ENCODE data around the gene ATP6V0A4. TPM values are rescaled to one million over a fixed set of nuclear protein-coding genes. Genes with fewer than 3 reads are reported as not detected.

ATP6V0A4 gene
- total and polyA plus RNA-seq, 2 of the 13 experiments (the other 11 are each of a cell fraction or from before 2014, with no cell fraction given): 0.24 to 0.25 TPM

- TF ChIP-seq ZBTB43 (CRISPR knock-in tag; conservative IDR thresholded peaks at IDR 0.05) (0 out of 2 replicates have a peak, but pooled peaks have one; percentile 43), GABPB1 (CRISPR knock-in tag; IDR thresholded peaks at IDR 0.05) (peak; percentile 49), ZBTB38 (CRISPR knock-in tag; IDR thresholded peaks at IDR 0.05) (0 out of 2 replicates have a peak, but pooled peaks have one; percentile 48), MAX (IDR thresholded peaks at IDR 0.05) (peak; percentile 81), SMAD1 (CRISPR knock-in tag; IDR thresholded peaks at IDR 0.05; ENCODE audit: borderline replicate concordance, low read depth) (no peak), HOMEZ (CRISPR knock-in tag; IDR thresholded peaks at IDR 0.05; ENCODE audit: low read depth) (0 out of 2 replicates have a peak, but pooled peaks have one; percentile 22), ZBTB33 (CRISPR knock-in tag; IDR thresholded peaks at IDR 0.05) (no peak), HNRNPL (IDR thresholded peaks at IDR 0.05; ENCODE audit: low read depth, low read length) (peak; percentile 93), ZFP90 (CRISPR knock-in tag; IDR thresholded peaks at IDR 0.05; ENCODE audit: borderline replicate concordance) (peak; percentile 78; the same call in 1 of the 2 replicates), ZNF280D (CRISPR knock-in tag; IDR thresholded peaks at IDR 0.05) (no peak), PLSCR1 (CRISPR knock-in tag; IDR thresholded peaks at IDR 0.05; ENCODE audit: borderline replicate concordance) (no peak), CTCF (CRISPR knock-in tag; IDR thresholded peaks at IDR 0.05) (no peak), SMARCC2 (IDR thresholded peaks at IDR 0.05) (no peak), HMGXB4 (CRISPR knock-in tag; IDR thresholded peaks at IDR 0.05; ENCODE audit: borderline replicate concordance in 1 of 2, low read depth in 1 of 2) (no peak)
These were observed 45.4 kb downstream of the ATP6V0A4 start (continued) for GRCh38 chr7:138752518-138753149.

All from HepG2 (cell line).